Colonic mucosa (tissue), 4 donors: Measurements from ENCODE around the gene DYNC1I1. TPM values are rescaled to one million over a fixed set of nuclear protein-coding genes. Genes with fewer than 3 reads are reported as not detected.

Source experiments
- DNase-seq: peaks from one replicate; pipeline ENCODE4 v3.0.0-alpha.2; 2020
- H3K27ac ChIP-seq: fragments of 200-600 bp; one replicate; pipeline ENCODE4 v1.8.0; 2021
- H3K27me3 ChIP-seq: fragments of 200-600 bp; one replicate; pipeline ENCODE4 v1.8.0; 2021
- H3K36me3 ChIP-seq: fragments of 200-600 bp; one replicate; pipeline ENCODE4 v1.8.0; 2021
- H3K4me1 ChIP-seq: fragments of 200-600 bp; one replicate; pipeline ENCODE4 v1.8.0; 2021; ENCODE audit warnings: mild to moderate bottlenecking
- H3K4me3 ChIP-seq: fragments of 200-600 bp; one replicate; pipeline ENCODE4 v1.8.0; 2021
- H3K9ac ChIP-seq, 2 donors: one replicate each; pipeline ENCODE4 v1.7.0; 2013; ENCODE audit warnings: control low read depth in 2 of 2, low read depth in 2 of 2, low read length in 2 of 2
- H3K9me3 ChIP-seq: fragments of 200-600 bp; one replicate; pipeline ENCODE4 v1.8.0; 2021
- CTCF ChIP-seq: fragments of 200-600 bp; IDR thresholded peaks from one replicate; pipeline ENCODE4 v1.8.0; 2022; ENCODE audit warnings: antibody characterized with exemption, mild to moderate bottlenecking
- intact Hi-C: fragments of 100-400 bp; cut with DNase I; formaldehyde crosslinking; loops from one replicate; pipeline ENCODE4 v1.14.1; 2022
- total RNA-seq, 2 donors: library from RNA; stranded (reverse); fragmentation: NEBNext Ultra II Directional in 1 of 2; extraction: Animal tissue kit (Norgen Biotek cat#: 25700) in 1 of 2; gene quantifications; one replicate each; pipeline ENCODE4 v1.2.1, GENCODE V29; 2021
- donor health status: healthy.
- donor health status: DM: no; HTN: no; CAD: no.
- donor health status: DM: no; HTN: no; CAD: no.

The DYNC1I1 gene
- total RNA-seq, 2 donors from 2014 or later, result 0.54 to 1.8 TPM

- Histone ChIP-seq H3K9me3 (no peaks in the 10 kb centered on the region), H3K4me3 (no peak overlapping the region), H3K9ac (no peak overlapping the region), H3K4me1 (no peaks in the 10 kb centered on the region), H3K36me3 (no peaks in the 10 kb centered on the region), H3K27me3 (no peaks in the 10 kb centered on the region), H3K27ac (no peak overlapping the region)
- intact Hi-C loops, result no loop called here
- no peak for DNase-seq
- TF ChIP-seq CTCF, result no peak
Measured at GRCh38 chr7:96127746-96128145, 355.4 kb downstream of the DYNC1I1 start.

GRCh38 chr7:96131525-96131924 is 359.2 kb downstream of the DYNC1I1 start:
- no peak for TF ChIP-seq CTCF
- no peak overlapping the region for H3K4me3 ChIP-seq
- intact Hi-C loops, result no loop called here
- H3K27me3 ChIP-seq, result no peaks in the 10 kb centered on the region
- no peak overlapping the region for H3K27ac ChIP-seq
- no peaks in the 10 kb centered on the region for H3K4me1 ChIP-seq
- no peaks in the 10 kb centered on the region for H3K9me3 ChIP-seq
- no peak for DNase-seq
- H3K36me3 ChIP-seq, result no peaks in the 10 kb centered on the region
- H3K9ac ChIP-seq, result no peak overlapping the region

GRCh38 chr7:96135241-96135640 is 362.9 kb downstream of the DYNC1I1 start:
- no peak overlapping the region for H3K27ac ChIP-seq
- no peak for TF ChIP-seq CTCF
- H3K9ac ChIP-seq, result no peak overlapping the region
- H3K4me3 ChIP-seq, result no peak overlapping the region
- DNase-seq, result no peak
- no peaks in the 10 kb centered on the region for H3K9me3 ChIP-seq
- no peaks in the 10 kb centered on the region for H3K27me3 ChIP-seq
- H3K4me1 ChIP-seq, result no peaks in the 10 kb centered on the region
- H3K36me3 ChIP-seq, result no peaks in the 10 kb centered on the region
- intact Hi-C loops, result no loop called here

GRCh38 chr7:96136600-96137239 is 364.4 kb downstream of the DYNC1I1 start:
- Histone ChIP-seq H3K4me3 (no peak overlapping the region), H3K27me3 (no peaks in the 10 kb centered on the region), H3K36me3 (no peaks in the 10 kb centered on the region), H3K27ac (no peak overlapping the region), H3K9me3 (no peaks in the 10 kb centered on the region), H3K4me1 (no peaks in the 10 kb centered on the region), H3K9ac (no peak overlapping the region)
- no peak for TF ChIP-seq CTCF
- no peak for DNase-seq
- intact Hi-C loops, result no loop called here

GRCh38 chr7:96143495-96144259 is 371.3 kb downstream of the DYNC1I1 start:
- H3K27ac ChIP-seq, result no peak overlapping the region
- no peak overlapping the region for H3K9ac ChIP-seq
- intact Hi-C loops, result no loop called here
- no peak for TF ChIP-seq CTCF
- no peaks in the 10 kb centered on the region for H3K9me3 ChIP-seq
- H3K4me3 ChIP-seq, result no peak overlapping the region
- no peak for DNase-seq
- H3K36me3 ChIP-seq, result no peaks in the 10 kb centered on the region
- H3K27me3 ChIP-seq, result no peaks in the 10 kb centered on the region
- H3K4me1 ChIP-seq, result no peaks in the 10 kb centered on the region
